Gastroesophageal sphincter (tissue), 3 donors: Measurements from ENCODE around the gene ARHGAP12.

Experiments
- EP300 ChIP-seq: sonication (generic); formaldehyde crosslinking; IDR thresholded peaks from one replicate; pipeline ENCODE4 v1.6.1; 2017; ENCODE audit warnings: antibody characterized with exemption, mild to moderate bottlenecking
- POLR2A ChIP-seq, 2 donors: fragments of 450-650 bp; IDR thresholded peaks; one replicate each; pipeline ENCODE4 v1.6.1; 2017; ENCODE audit warnings: antibody characterized with exemption in 2 of 2, mild to moderate bottlenecking in 2 of 2, moderate library complexity in 1 of 2
- POLR2AphosphoS5 ChIP-seq: sonication (generic); formaldehyde crosslinking; IDR thresholded peaks from one replicate; pipeline ENCODE4 v1.6.1; 2017; ENCODE audit warnings: antibody characterized with exemption
- TF ChIP-seq, protein P1 (sequence below), 4 experiments: fragments of 200-600 bp in 2 of 4; fragments of 450-650 bp in 2 of 4; sonication (generic) in 1 of 4; IDR thresholded peaks; one replicate each; pipeline ENCODE4 v1.5.1; 2017 to 2019; ENCODE audit warnings: antibody characterized with exemption in 4 of 4, mild to moderate bottlenecking in 2 of 4, moderate library complexity in 2 of 4

DNA sequence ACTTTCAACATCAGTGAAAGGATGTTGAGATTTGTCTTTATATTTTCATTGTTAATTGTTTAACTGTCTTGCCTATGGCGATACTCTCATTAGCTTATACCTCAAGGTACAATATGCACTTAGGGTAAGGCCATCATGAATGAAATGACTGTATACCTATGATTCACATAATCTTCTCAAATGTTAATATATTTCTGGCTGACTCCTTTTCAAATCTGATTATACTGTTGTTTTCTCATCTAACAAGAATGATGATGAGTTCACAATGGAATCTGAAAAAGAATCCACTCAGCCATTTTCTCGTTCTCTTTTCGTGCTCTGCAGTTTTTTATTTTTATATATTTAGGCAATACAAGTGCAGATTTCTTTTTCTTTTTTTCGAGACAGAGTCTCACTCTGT, 159.1 kb downstream of the ARHGAP12 start:
- TF ChIP-seq POLR2A (IDR thresholded peaks at IDR 0.05) (no peak), EP300 (no peak), POLR2AphosphoS5 (no peak)
- TF ChIP-seq, protein P1, sequence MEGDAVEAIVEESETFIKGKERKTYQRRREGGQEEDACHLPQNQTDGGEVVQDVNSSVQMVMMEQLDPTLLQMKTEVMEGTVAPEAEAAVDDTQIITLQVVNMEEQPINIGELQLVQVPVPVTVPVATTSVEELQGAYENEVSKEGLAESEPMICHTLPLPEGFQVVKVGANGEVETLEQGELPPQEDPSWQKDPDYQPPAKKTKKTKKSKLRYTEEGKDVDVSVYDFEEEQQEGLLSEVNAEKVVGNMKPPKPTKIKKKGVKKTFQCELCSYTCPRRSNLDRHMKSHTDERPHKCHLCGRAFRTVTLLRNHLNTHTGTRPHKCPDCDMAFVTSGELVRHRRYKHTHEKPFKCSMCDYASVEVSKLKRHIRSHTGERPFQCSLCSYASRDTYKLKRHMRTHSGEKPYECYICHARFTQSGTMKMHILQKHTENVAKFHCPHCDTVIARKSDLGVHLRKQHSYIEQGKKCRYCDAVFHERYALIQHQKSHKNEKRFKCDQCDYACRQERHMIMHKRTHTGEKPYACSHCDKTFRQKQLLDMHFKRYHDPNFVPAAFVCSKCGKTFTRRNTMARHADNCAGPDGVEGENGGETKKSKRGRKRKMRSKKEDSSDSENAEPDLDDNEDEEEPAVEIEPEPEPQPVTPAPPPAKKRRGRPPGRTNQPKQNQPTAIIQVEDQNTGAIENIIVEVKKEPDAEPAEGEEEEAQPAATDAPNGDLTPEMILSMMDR (IDR thresholded peaks at IDR 0.05), result no peak
